Middle frontal gyrus (tissue), 1 donor: Measurements from ENCODE around the gene AGA.

Experiments used
- DNase-seq: peaks from one replicate; pipeline ENCODE4 v3.0.0-alpha.2; 2015; ENCODE audit warnings: low spot score; ENCODE audit errors: extremely low spot score

AGA gene

GRCh38 chr4:177391287-177391686, 51.0 kb downstream of the AGA start:
- no peak for DNase-seq

- no peak for DNase-seq
Observed at GRCh38 chr4:177386278-177386815, 55.9 kb downstream of the AGA start.

- no peak for DNase-seq
Observed at GRCh38 chr4:177385576-177386277, 56.5 kb downstream of the AGA start.

GRCh38 chr4:177384856-177385397, 57.3 kb downstream of the AGA start:
- no peak for DNase-seq

GRCh38 chr4:177381762-177382310, 60.4 kb downstream of the AGA start:
- DNase-seq: no peak
